Bone marrow (tissue), 2 donors: ENCODE measurements around the gene ADAMTS9.

Experiments used
- DNase-seq, 2 donors: peaks; one replicate each; lab custom pipeline; 2025; lab: John Stamatoyannopoulos, UW

The ADAMTS9 gene

DNA sequence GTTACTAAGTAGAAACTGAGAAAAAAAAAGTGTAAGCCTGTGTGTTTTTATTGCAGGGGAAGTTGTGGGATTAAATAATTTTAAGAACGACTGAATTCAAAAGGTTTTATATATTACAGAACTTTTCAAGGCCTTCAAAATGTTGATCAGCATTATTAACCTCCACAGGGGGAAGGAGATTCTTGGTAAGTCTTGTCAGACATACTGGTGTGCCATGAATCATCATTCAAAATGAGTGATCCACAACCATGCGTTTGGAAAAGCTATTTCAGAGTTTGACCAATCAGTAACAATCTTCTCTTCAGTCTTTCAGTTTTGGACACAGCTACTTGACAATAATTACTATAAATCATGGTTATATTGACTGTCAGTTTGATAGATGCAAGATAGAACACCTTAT, 70.2 kb downstream of the ADAMTS9 start:
- DNase-seq = no peak

DNA sequence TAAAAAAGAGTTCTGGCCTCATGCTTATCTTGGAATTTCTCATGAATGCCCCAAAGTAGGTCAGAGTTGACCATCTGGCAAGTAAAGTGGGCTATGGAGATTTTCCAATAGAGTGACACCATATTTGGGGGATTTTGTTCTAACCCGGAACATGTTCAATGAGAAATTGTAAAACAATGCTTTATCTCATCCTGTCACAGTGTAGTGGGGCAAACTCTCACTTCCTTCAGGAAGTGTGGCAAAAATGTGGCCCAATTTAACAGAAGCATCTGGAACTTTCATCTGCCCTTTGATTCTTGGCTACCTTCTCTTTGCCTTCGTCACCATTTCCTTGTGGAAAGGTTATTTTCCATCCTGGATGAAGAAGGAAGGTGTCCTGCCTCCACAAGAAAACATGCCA, 70.8 kb downstream of the ADAMTS9 start:
- no peak for DNase-seq

DNA sequence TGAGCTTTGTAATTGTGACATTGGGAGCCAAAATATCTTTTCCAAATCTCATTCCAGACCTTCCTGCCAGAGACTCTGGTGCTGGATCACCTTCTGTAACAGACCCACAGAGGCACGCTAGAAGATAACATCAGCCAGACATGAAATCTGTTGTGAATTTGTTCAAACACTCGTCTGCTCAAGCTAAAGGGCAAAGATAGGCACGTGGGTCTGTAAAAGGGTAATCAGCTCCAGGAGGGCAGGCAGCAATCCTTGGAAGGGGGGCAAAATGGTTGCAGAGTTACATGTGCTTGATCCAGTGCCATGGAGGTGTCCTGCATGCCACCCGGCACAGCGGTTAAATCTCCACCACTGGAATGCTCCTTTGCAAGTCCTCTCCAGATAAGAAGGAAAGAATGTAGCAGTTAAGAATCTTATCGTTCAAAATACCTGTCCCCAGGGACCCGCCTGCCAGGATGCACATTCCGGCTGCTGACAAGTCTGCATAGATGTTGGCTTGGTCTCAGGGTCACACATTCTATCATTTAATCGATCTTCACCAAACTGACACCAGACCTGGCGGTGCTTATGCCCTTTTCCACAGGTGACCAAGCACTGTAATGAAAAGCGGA, 74.8 kb downstream of the ADAMTS9 start:
- no peak for DNase-seq

DNA sequence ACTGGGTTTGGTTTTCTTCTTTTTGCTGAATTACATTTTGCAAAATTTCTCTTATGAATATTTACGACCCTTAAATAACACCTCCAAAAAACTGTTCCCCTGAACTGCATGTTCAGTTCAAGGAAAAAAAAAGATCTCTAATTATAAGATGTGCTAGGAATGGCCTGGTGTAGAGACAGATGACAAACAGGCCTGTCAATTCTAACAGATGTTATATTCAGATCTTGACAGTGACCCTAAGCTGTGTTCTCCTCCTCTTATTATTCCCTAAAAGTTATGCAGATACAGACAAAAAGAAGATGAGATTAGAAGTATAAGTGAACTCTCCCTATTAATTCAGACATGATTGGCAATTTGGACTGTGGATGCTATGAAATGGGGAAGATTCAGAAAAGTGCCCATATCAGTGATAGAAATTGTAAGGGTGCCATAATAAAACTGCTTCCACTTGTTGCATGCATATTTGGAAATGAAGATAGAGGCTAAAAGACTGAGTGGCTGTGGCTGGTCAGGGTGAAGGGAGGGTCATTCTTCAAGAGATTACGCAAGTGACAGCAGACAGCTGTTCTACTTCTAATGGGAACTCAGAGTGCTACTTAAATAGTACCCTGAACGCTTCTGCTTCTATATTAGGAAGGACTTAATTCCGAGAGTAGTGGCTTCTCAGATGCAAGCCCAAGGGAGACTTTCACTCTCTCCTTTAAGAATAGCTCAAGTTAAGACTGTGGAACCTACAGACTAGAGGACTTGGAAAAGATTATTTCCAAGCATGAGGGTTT, 75.5 kb downstream of the ADAMTS9 start:
- no peak for DNase-seq

DNA sequence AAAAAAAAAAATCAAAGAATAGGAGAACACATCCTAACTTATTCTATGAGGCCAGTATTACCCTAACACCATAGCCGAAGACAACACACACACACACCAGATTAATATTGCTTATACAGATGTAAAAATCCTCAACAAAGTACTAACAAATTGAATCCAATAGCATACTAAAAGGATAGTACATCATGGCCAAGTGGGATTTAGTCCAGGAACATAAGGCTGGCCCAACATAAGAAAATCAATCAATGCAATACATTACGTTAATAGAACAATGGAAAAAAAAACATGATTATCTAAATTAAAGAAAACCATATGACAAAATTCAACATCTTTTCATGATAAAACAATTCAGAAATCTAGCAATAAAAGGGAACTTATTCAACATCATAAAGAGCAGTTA, 79.1 kb downstream of the ADAMTS9 start:
- no peak for DNase-seq

DNA sequence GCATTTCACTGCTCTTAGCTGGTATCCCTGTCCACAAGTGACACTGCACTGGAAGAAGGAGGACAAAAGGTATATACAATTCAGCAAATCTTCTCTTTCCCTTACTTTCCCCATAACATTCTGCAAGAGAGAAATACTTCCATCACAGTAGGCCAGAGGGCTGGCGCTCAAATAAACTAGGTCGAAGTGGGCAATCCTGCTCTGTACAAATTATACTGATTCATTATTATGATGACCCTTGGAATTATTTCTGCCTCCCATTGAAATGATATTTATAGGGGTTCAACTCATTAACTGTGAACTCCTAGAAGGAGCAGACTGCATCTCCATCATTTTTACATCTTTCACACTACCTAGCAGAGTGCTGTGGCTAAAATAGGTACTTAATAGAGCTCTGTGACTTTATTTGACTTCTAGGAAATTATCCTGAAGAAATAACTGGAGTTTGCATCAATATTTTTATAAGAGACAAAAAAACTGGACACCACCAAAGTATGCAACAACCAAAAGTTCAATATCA, 80.7 kb downstream of the ADAMTS9 start:
- no peak for DNase-seq

DNA sequence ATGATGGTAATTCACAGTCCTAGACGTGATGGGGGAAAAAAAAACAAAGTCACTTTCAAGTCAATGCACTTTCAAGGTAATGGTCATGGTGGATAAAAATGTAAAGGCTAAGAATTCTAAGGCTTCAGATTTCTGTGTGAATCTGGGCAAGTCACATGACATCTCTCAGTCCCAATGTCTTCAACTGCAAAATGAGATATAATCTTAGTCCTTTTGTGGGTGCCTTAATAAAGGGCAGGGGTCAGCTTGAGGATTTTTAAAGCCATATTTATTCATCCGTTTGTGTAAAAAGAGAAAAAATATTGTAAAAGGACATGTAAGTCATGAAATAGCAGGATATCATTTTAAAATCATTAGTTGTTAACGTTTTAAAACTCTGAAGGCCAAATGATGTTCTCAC, 83.5 kb downstream of the ADAMTS9 start:
- DNase-seq = no peak

DNA sequence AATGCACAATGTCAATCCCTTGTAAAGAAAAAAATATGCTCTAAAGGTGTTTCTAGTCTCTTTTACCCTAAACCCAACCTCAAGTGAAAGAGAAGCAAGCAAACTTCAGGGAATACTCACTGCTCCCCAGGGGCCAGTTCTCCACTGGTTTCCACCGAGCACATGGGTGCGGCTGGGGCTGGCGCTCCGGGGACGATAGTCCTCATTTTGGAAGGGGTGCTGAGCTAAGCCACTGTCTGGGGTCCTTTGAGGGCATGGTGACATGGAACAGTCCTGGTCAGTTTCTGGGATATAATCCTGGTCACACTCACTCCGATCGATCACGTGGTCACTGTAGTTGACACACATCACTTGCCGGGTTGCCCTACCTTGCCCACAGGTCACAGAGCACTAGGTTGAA, 86.0 kb downstream of the ADAMTS9 start:
- DNase-seq = no peak

DNA sequence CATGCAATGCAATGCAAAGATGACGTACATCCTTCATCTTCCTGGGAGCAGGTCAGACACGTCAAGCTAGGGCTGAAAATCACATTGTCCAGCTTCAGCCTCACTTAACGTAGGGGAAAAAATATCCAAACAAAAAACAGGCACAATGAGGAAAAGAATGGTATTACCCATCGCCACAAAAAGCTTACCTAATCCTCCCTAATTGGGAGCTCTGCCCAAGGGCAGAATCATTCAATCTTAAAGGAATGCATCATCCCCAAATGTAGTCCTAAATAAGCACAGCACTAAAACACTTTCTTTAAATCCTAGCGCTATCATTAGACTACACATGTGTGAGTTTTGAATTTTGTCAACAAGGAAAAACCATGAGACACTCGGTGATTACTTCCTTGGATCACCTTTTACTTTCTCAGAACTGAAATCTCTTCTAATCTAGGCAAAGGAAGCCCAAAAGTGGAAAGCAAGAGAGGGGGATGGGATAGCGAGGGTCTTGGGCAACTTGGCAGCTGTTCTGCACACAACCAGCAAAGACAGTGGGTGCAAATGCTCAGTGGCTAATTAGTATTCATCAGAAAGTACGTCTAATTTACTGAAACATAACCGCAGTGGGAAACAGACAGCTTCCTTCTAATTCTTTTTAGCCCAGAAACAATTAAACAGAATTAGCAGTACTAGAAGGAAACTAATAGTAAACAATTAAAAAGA, 87.4 kb downstream of the ADAMTS9 start:
- DNase-seq = no peak

DNA sequence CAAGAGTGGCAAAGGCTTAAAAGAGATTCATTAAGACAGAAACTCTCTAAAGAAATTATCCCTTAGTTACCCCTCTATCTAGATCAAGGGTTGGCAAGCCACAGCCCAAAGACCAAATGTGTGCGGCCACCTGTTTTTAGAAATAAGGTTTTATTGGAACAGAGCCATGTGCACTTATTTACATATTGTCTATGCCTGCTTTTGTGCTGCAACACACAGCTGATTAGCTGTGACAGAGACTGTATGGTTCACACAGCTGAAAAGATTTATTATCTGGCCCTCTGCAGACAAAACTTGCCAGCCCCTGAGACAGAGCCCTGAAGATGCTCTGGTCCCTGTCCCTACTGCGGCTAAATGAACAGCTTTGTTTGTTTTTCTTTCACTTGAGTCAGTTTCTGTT, 88.1 kb downstream of the ADAMTS9 start:
- no peak for DNase-seq

DNA sequence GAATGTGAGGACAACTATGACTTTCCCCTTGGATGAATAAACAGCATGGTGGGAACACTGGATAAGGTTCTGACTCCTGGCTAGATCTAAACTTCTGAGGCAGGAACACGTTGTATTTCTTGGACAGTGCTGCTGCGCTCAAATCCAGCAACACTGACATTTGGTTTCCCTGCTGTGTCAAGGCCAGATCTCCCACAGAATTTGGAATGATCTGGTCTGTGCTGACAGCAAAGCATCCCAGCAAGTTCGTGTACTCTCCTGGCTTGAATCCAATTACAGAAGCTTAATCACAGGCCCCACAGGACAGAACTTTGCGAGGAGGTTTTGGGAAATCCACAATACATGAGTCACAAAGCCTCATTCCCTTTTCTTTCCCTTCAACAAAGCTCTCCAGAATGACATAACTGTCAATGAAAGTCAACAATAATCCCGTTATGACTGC, 92.5 kb downstream of the ADAMTS9 start:
- DNase-seq = no peak

DNA sequence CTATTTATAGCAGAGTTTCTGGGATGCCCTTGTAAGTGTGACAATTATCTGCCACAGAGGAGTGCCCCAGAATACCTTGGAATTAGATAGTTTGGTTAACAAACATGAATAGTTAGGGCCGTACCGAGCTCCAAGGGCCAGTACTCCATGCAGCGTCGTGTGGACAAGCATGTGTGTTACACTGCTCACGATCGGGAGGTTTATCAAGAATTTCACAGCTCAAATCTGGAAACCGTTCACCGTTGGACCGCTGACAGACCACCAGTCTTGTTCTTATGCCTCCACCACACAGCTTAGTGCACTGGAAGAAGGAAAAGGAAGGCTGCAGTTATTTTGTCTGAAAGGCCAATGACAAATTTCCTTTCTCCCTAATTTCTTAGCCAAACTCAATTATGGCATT, 93.7 kb downstream of the ADAMTS9 start:
- DNase-seq = no peak

DNA sequence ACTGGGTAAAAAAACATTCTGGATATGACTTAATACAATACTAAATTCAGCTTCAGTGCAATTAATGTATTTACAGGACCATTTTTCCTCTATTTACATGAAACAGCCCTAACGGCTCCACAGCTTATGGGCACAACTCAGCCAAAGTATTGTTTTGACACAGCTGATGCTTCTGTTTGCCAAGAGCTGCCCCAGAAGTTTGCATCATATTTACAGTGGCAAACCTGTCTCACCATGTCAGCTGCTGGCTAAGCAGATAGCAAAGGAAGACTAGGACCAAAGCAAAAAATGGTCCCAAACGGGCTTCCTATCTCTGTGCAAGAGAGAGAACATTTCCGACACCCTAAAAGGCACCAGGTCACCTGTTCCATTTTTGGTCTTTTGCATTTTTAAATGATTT, 94.5 kb downstream of the ADAMTS9 start:
- no peak for DNase-seq

DNA sequence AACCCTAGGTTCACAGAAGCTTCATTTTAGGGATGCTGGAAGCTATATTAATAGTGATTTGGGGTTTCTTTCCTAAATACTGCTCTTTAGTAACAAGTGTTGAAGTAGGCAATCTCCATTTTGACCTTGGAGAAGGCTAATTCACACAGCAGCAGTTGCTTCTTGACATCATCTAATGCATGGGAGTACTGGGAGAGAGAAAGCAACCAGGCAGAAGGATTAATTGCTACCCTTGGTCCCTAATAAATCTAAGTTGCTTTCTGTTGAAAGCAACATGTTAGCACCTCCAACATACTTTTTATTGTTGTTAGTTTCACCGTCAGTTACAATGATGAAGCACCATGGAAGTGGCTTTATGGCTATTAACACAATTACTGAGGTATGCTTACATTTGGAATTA, 96.2 kb downstream of the ADAMTS9 start:
- DNase-seq = no peak

DNA sequence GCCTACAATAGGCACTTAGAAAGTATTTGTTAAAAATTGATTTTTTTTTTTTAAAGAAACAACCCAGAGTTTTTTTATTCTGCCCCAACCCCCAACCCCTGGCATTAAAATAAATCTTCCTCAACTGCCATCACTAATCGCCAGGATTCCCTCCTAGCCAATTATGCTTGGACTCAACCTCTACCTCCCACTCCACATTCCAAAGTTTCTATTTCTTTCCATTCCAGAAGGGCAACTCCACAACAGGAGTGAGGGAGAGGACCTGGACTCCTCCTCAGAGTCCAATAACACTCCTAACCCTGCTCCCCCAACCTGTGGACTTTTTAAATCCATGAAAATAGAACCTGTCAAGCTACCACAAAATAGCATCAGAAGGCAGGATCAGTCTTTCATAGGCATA, 99.4 kb downstream of the ADAMTS9 start:
- no peak for DNase-seq

DNA sequence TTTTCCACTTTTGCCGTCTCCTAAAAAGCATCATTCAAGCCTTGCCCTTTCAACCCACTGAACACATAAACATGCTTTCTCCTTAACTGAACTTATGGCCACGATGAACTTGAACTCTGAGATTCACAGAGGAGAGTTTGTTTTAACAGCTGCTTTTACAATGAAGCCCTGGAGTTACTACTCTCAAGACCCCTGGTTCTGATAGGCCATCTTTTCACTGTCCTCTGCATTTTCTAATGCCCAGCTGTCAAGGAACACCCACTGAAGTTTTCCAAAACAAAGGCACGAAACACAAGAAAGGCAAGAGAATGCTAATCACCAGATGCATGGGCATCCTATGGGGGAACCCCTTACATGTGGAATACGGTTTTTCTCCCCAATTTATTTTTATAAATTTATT, 100.8 kb downstream of the ADAMTS9 start:
- no peak for DNase-seq

DNA sequence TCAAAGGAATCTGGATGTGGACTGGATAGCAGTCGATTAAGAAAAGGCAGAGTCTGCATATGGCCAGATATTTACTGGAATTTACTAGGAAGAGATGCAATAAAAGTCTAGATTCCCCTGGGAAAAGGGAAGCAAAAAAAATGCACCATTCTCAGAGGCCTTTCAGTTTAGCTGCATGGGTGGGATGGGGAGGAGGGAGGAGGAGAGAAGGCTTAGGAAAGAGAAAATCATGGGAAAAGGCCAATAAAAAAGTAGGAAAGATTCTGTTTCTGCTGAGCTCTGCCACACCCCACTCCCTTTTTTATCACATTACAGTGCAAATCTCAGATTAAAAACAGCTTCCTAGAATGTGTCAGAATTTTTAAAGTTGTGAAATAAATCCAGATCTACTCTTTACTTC, 103.6 kb downstream of the ADAMTS9 start:
- no peak for DNase-seq

DNA sequence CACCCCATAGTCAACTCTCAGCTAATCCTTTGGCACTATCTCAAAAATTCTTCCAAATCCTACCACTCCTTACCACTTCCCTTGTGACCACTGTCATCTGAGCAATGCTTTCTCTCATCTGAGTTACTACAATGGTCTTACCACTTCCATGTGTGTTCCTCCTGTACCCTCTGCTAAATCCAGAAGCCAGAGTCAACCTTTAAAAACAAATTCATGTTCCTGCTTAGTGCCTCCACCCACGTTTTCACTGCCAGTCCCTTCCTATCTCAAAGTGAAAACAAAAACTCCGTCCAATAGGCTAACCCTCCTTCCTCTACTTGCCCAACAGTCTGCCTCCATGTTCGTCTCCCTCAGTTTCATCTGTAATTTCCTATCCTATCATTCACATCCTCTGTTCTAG, 109.0 kb downstream of the ADAMTS9 start:
- no peak for DNase-seq

DNA sequence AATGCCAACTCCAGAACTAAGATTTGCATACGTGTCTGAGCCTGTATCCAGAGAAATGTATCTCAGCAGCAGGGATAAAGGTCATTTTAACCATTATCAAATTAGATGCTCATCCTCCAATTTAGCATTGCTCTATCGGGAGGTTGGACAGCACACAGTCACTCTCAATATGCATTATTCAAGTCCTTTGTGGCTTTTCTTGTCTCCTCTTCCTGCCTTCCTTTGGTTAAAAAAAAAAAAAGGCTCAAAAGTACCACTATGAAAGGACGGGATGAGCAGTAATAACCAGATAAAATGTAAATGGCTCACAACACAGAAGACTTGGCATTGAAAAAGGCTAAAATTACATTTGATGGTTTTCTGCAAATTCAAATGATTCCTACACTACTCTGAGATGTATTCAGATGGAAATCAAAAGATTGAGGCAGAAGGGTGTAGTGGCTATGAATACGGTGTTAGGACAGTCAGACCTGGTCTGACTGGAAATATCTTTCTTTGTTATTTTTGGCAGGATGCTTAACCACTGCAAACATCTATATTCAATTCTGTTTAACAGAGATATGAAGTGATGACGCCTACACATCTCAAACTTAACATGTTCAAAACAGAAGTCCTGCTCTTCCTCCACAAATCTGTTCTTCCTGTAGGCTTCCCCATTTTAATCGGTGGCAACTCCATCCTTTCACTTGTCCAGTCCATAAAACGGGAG, 109.6 kb downstream of the ADAMTS9 start:
- no peak for DNase-seq

DNA sequence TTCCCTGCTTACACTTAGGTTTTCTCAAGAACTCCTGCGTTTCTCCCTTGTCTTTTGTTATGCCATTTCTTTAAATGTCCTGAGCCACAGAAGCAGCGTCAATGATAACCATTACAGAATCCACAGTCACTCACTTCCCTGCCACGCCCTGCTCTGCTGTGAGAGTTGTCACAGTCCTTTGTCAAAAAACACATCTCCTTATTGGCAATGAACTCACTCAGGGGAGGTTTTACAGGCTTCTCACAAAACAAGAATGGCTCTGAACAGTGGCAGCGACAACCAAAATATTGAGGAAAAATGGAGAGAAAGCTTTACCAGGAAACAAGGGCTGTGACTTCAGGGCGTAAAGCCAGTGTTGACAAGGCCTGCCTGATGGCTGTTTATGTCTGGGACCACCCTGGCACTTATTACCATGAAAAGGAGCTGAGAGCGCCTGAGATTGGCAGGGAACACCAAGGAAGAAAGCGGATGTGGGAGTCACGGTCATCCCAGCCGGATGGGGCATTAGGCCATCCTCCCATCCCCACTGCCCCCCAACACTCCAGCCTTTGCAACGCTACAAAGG, 111.5 kb downstream of the ADAMTS9 start:
- DNase-seq = no peak

DNA sequence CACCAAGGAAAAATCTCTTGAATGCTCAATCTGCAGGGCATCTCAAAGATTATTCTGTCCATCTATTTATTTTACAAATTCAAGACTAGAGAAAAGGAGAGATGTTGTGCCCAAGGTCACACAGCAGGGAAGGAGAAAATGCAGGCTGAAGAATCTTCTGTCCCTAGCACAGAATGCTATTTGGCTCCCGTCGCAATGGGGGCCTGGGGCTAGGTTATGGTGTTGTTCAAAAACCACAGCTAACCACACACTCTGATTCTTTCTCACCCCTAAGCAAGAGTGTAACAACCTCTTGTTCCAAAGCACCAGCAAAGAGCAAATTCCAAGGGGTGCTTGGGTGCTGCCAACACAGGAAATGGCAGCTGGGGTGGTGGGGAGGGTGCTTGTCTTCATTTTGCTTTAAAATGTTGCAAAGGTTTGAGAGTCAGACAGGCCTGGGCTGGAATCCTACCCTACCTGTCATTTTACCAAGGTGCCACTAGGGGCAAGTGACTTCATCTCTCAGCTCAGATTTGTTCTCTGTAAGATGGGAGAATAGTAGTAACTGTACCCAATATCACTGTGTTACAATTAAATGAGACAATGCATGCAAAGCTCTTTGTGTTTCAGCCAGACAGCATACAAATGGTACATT, 112.5 kb downstream of the ADAMTS9 start:
- DNase-seq = no peak

DNA sequence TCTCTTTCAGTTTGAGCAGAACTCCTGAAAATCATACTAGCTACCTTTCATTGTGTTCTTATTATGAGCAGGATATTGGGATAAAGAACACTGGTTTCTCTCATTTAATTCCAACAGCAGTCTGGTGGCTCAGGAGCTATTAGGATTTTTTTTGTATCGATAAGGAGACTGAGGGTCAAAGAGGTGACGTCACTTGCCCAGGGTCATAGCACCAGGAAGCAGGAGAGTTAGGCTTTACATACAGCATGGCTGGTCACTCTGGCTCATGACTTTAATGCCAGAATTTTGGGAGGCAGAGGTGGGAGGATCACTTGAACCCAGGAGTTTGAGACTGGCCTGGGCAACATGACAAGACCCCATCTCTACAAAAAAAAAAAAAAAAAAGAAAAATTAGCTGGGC, 113.6 kb downstream of the ADAMTS9 start:
- DNase-seq = no peak
